ENCODE measurements around the gene PTPRE. TPM values are rescaled to one million over a fixed set of nuclear protein-coding genes. Genes with fewer than 3 reads are reported as not detected.

Gene PTPRE
- total RNA-seq, 1 experiment from 2014 or later: 0.70 TPM

- no peak overlapping the region for H3K27ac Mint-ChIP-seq
- H4K5ac ChIP-seq (ENCODE audit: insufficient read length, low read depth, low read length): no peak overlapping the region
- H3K36me3 Mint-ChIP-seq (ENCODE audit: insufficient read depth in 1 of 3, low read depth in 3 of 3): no peaks in the 10 kb centered on the region
- H3K18ac ChIP-seq (ENCODE audit: insufficient read length, low read depth, low read length): no peak overlapping the region
- H3K4me1 Mint-ChIP-seq: peaks cover 6 to 7% of the 10 kb centered on the region in 2 experiments; a peak in 3 of 4 replicates
- no peak overlapping the region for H3K23ac ChIP-seq (ENCODE audit: insufficient read length, low read depth, low read length)
- no peak overlapping the region for H2BK120ac ChIP-seq (ENCODE audit: low read depth, low read length, poor library complexity, severe bottlenecking)
- no peaks in the 10 kb centered on the region for H3K79me1 ChIP-seq (ENCODE audit: insufficient read depth, low read depth, low read length, poor library complexity, severe bottlenecking)
- WGBS (ENCODE audit: extremely low coverage, insufficient read length, low lambda C conversion rate): no CpG with 5 or more reads among the region's 1 CpG
- H3K4me3 Mint-ChIP-seq: no peak overlapping the region
- no peak overlapping the region for H2BK12ac ChIP-seq (ENCODE audit: insufficient read length, low read depth, low read length)
- H4K20me1 ChIP-seq (ENCODE audit: control insufficient read depth, insufficient read depth, insufficient read length): no peaks in the 10 kb centered on the region
- H3T11ph ChIP-seq (ENCODE audit: low read length): no peak overlapping the region
- no peak overlapping the region for H4K91ac ChIP-seq (ENCODE audit: insufficient read length, low read depth, low read length)
- no peak overlapping the region for H3K9ac ChIP-seq (ENCODE audit: extremely low read depth, insufficient read length, low read length)
- H3K14ac ChIP-seq (ENCODE audit: insufficient read depth, low read length): no peak overlapping the region
- H3K56ac ChIP-seq (ENCODE audit: insufficient read length, low read depth, low read length): no peak overlapping the region
- no peak overlapping the region for H3K4ac ChIP-seq (ENCODE audit: low read depth, low read length)
- no peak overlapping the region for H2AFZ ChIP-seq (ENCODE audit: low read length)
- no peaks in the 10 kb centered on the region for H3K9me3 Mint-ChIP-seq
- DNase-seq: no peak
- no peaks in the 10 kb centered on the region for H3K23me2 ChIP-seq (ENCODE audit: insufficient read length, low read depth, low read length, poor library complexity, severe bottlenecking)
- H3K4me2 ChIP-seq (ENCODE audit: insufficient read depth, insufficient read length, low read length): no peak overlapping the region
- H3K9me3 ChIP-seq (ENCODE audit: control insufficient read depth, low read depth, low read length): no peaks in the 10 kb centered on the region
- H3K27me3 Mint-ChIP-seq (ENCODE audit: low read depth): peaks cover 10% of the 10 kb centered on the region
- no peak overlapping the region for H2AK5ac ChIP-seq (ENCODE audit: insufficient read length, low read length)
- H3K4me1 ChIP-seq (ENCODE audit: insufficient read depth, low read length): no peaks in the 10 kb centered on the region
- H2BK20ac ChIP-seq (ENCODE audit: low read depth, low read length, poor library complexity, severe bottlenecking): no peak overlapping the region
- no peak overlapping the region for H2BK15ac ChIP-seq (ENCODE audit: low read depth, low read length)
- no peak overlapping the region for H4K8ac ChIP-seq (replicated peaks; ENCODE audit: insufficient read length, low read depth, low read length)
- H3K79me2 ChIP-seq (ENCODE audit: insufficient read depth, low read length): no peaks in the 10 kb centered on the region
- no peak overlapping the region for H3K27ac ChIP-seq (ENCODE audit: insufficient read length, low read depth, low read length)
- TF ChIP-seq, protein P1, sequence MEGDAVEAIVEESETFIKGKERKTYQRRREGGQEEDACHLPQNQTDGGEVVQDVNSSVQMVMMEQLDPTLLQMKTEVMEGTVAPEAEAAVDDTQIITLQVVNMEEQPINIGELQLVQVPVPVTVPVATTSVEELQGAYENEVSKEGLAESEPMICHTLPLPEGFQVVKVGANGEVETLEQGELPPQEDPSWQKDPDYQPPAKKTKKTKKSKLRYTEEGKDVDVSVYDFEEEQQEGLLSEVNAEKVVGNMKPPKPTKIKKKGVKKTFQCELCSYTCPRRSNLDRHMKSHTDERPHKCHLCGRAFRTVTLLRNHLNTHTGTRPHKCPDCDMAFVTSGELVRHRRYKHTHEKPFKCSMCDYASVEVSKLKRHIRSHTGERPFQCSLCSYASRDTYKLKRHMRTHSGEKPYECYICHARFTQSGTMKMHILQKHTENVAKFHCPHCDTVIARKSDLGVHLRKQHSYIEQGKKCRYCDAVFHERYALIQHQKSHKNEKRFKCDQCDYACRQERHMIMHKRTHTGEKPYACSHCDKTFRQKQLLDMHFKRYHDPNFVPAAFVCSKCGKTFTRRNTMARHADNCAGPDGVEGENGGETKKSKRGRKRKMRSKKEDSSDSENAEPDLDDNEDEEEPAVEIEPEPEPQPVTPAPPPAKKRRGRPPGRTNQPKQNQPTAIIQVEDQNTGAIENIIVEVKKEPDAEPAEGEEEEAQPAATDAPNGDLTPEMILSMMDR (conservative IDR thresholded peaks at IDR 0.05): no peak
- no peaks in the 10 kb centered on the region for H3K27me3 ChIP-seq (ENCODE audit: insufficient read depth, low read length)
- H2BK5ac ChIP-seq (ENCODE audit: insufficient read length, low read length): no peak overlapping the region
Observed at GRCh38 chr10:128005858-128006257, 99.0 kb downstream of the PTPRE start.

Data from H9 (cell line).